HG03460 (cell line): Measurements from ENCODE around the gene FMO4.
"Not testable (repeated sequence)": the region's sequence is repeated elsewhere in the genome, so short reads cannot be mapped to it uniquely, and the experiment has no call there.

Experiments used
- ATAC-seq: cut with Tn5 transposase; IDR thresholded peaks from one replicate; pipeline ENCODE4 v1.9.1; 2021; ENCODE audit not compliant: unreplicated experiment

FMO4 gene

GRCh38 chr1:171381866-171382210, 67.9 kb downstream of the FMO4 start:
- no peak for ATAC-seq

DNA sequence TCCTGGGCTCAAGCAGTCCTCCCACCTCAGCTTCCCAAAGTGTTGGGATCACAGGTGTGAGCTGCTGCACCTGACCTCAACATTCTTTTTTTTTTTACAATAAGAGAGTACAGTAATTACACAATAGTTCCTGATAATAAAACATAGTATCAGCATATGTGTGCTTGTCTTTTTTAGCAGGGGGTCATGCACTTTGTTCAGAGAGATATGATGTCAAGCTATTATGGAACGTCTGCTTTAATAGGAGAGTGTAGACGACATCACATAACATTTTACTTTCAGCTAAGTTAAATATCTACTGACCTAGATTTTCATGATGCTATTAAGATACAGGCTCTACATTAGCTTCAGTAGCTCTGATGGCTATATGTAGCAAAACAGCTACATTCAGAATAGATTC, 70.5 kb downstream of the FMO4 start:
- no peak for ATAC-seq

DNA sequence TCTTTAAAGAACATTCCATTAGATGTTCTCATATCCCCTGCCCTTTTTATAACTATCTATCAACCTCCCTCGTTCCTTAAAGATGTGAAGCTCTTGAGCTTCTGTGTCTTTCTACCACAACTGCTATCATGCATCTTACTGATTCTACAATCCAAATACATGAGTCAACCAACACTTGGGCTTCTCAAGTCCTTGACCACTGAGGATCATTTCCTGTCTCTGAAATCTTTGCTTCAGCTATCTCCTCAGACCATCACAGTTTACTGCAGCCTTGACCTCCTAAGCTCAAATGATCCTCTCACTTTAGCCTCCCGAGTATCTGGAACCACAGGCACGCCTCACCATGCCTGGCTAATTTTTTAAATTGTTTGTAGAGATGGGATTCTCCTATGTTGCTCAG, 75.2 kb downstream of the FMO4 start:
- ATAC-seq: no peak

DNA sequence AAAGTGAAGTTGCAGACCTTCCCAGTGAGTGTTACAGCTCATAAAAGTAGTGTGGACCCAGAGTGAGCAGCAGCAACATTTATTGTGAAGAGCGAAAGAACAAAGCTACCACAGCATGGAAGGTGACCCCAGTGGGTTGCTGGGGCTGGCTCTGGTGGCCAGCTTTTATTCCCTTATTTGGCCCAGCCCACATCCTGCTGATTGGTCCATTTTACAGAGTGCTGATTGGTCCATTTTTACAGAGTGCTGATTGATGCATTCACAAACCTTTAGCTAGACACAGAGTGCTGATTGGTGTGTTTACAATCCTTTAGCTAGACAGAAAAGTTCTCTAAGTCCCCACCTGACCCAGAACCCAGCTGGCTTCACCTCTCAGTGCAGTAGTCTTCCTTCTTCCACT, 76.8 kb downstream of the FMO4 start:
- not testable (repeated sequence) for ATAC-seq
